HepG2 (cell line): ENCODE data around the gene RAB1B. TPM values are rescaled to one million over a fixed set of nuclear protein-coding genes. Genes with fewer than 3 reads are reported as not detected.

Experiments used
- ASH2L ChIP-seq: fragments of 300-600, 200-600 bp; sonication (generic); IDR thresholded peaks from 2 replicates; pipeline ENCODE4 v1.7.0; 2017; ENCODE audit warnings: low read depth, mild to moderate bottlenecking, moderate library complexity, mixed read lengths, low read length; ENCODE audit not compliant: insufficient read length
- BHLHE40 ChIP-seq: IDR thresholded peaks from 2 replicates; pipeline ENCODE4 v1.6.1; 2011; ENCODE audit warnings: low read length, improper control_type of control experiment
- CBX2 ChIP-seq, 2 experiments: fragments of 200-600 bp in 1 of 2; sonication (generic); formaldehyde crosslinking in 1 of 2; IDR thresholded peaks; 2 replicates each; pipeline versions ENCODE4 v1.7.0 to v1.8.1; 2018 to 2022; ENCODE audit warnings: low read depth in 2 of 2, low read length in 1 of 2, mild to moderate bottlenecking in 1 of 2, missing genetic modification reagents in 1 of 2
- DMAP1 ChIP-seq: IDR thresholded peaks from 2 replicates; pipeline ENCODE4 v1.6.1; 2016
- GLI4 ChIP-seq: sonication (generic); formaldehyde crosslinking; IDR thresholded peaks from 2 replicates; pipeline ENCODE4 v1.5.1; 2020; ENCODE audit warnings: missing genetic modification reagents, mild to moderate bottlenecking, moderate library complexity, borderline replicate concordance
- HOXD1 ChIP-seq: sonication (generic); formaldehyde crosslinking; IDR thresholded peaks from 2 replicates; pipeline ENCODE4 v1.5.0; 2020; ENCODE audit warnings: missing genetic modification reagents
- JUN ChIP-seq: sonication (generic); formaldehyde crosslinking; IDR thresholded peaks from 2 replicates; pipeline ENCODE4 v1.4.0; 2020; ENCODE audit warnings: mild to moderate bottlenecking, missing genetic modification reagents
- KLF11 ChIP-seq: IDR thresholded peaks from 2 replicates; pipeline ENCODE4 v1.6.1; 2016; ENCODE audit warnings: missing compliant biosample characterization
- MLLT10 ChIP-seq: sonication (generic); formaldehyde crosslinking; IDR thresholded peaks from 2 replicates; pipeline ENCODE4 v1.4.0; 2020; ENCODE audit warnings: missing genetic modification reagents
- NBN ChIP-seq: fragments of 450-650 bp; conservative IDR thresholded peaks from 2 replicates; pipeline ENCODE4 v1.6.1; 2017
- NFAT5 ChIP-seq: sonication (generic); formaldehyde crosslinking; IDR thresholded peaks from 2 replicates; pipeline ENCODE4 v1.4.0; 2020; ENCODE audit warnings: missing genetic modification reagents
- NFE2L1 ChIP-seq: sonication (generic); formaldehyde crosslinking; IDR thresholded peaks from 2 replicates; pipeline ENCODE4 v1.4.0; 2020; ENCODE audit warnings: missing genetic modification reagents, mild to moderate bottlenecking, borderline replicate concordance
- NR1H2 ChIP-seq: sonication (generic); formaldehyde crosslinking; IDR thresholded peaks from 2 replicates; pipeline ENCODE4 v1.8.1; 2022; ENCODE audit warnings: low read depth, missing genetic modification reagents, borderline replicate concordance
- ONECUT2 ChIP-seq: sonication (generic); formaldehyde crosslinking; IDR thresholded peaks from 2 replicates; pipeline ENCODE4 v1.4.0; 2020; ENCODE audit warnings: missing genetic modification reagents
- PCBP1 ChIP-seq: fragments of 200-400 bp; formaldehyde crosslinking; IDR thresholded peaks from 2 replicates; pipeline ENCODE4 v1.6.1; 2017; ENCODE audit warnings: mild to moderate bottlenecking, low read depth, low read length, borderline replicate concordance
- POLR2G ChIP-seq: fragments of 200-400 bp; formaldehyde crosslinking; IDR thresholded peaks from 2 replicates; pipeline ENCODE4 v1.6.1; 2018; ENCODE audit warnings: mild to moderate bottlenecking, low read depth, low read length, moderate library complexity
- RAD51 ChIP-seq: fragments of 450-650 bp; IDR thresholded peaks from 2 replicates; pipeline ENCODE4 v1.6.1; 2016; ENCODE audit warnings: borderline replicate concordance
- SCMH1 ChIP-seq: sonication (generic); formaldehyde crosslinking; IDR thresholded peaks from 2 replicates; pipeline ENCODE4 v1.9.0; 2021; ENCODE audit warnings: missing genetic modification reagents, mild to moderate bottlenecking, borderline replicate concordance
- SKI ChIP-seq: fragments of 450-650 bp; IDR thresholded peaks from one replicate; pipeline ENCODE4 v1.6.1; 2018; ENCODE audit warnings: mild to moderate bottlenecking; ENCODE audit not compliant: partially characterized antibody
- SPEN ChIP-seq: sonication (generic); formaldehyde crosslinking; IDR thresholded peaks from 2 replicates; pipeline ENCODE4 v1.5.1; 2020; ENCODE audit warnings: low read depth, mild to moderate bottlenecking, missing genetic modification reagents
- ZC3H13 ChIP-seq: sonication (generic); formaldehyde crosslinking; IDR thresholded peaks from 2 replicates; pipeline ENCODE4 v1.8.1; 2023; ENCODE audit warnings: mild to moderate bottlenecking, missing genetic modification reagents, moderate library complexity
- ZFX ChIP-seq: sonication (generic); formaldehyde crosslinking; IDR thresholded peaks from 2 replicates; pipeline ENCODE4 v1.4.0; 2020; ENCODE audit warnings: mild to moderate bottlenecking, low read depth, missing genetic modification reagents, moderate library complexity
- ZNF530 ChIP-seq: sonication (generic); formaldehyde crosslinking; IDR thresholded peaks from 2 replicates; pipeline ENCODE4 v1.5.0; 2020; ENCODE audit warnings: low read depth, mild to moderate bottlenecking, missing genetic modification reagents
- polyA plus RNA-seq, 8 experiments: library from polyadenylated mRNA; depleted of rRNA in 3 of 8; stranded (reverse) in 7 of 8; unstranded in 1 of 8; fragments of >200 nt; fragmentation: Illumina TruSeq in 4 of 8; extraction: Trizol in 4 of 8; gene quantifications; 2 replicates each; pipeline versions ENCODE4 v1.2.1 to v1.2.3, GENCODE V29; 2011 to 2016; ENCODE audit warnings: low read depth in 4 of 8, missing spikeins in 1 of 8, mixed read lengths in 1 of 8; ENCODE audit not compliant: insufficient read depth in 1 of 8
- total RNA-seq, 5 experiments: library from RNA; depleted of rRNA; stranded (reverse); fragments of >200 nt; fragmentation: Illumina TruSeq; extraction: Trizol; gene quantifications; 2 replicates each; pipeline ENCODE4 v1.2.3, GENCODE V29; 2016; ENCODE audit warnings: low read depth in 1 of 5
- TF ChIP-seq, protein P1 (sequence below): IDR thresholded peaks from 2 replicates; pipeline ENCODE4 v1.6.1; 2012; ENCODE audit warnings: inconsistent platforms
- TF ChIP-seq, protein P2 (sequence below): sonication (generic); formaldehyde crosslinking; IDR thresholded peaks from 2 replicates; pipeline ENCODE4 v1.4.0; 2020; ENCODE audit warnings: missing genetic modification reagents
- TF ChIP-seq, protein P3 (sequence below): sonication (generic); formaldehyde crosslinking; IDR thresholded peaks from 2 replicates; pipeline ENCODE4 v1.4.0; 2020; ENCODE audit warnings: mild to moderate bottlenecking, missing genetic modification reagents

The RAB1B gene
- total and polyA plus RNA-seq, 2 of the 13 experiments (the other 11 are each of a cell fraction or from before 2014, with no cell fraction given) = 77.9 to 87.9 TPM

GRCh38 chr11:66311965-66312548, 43.6 kb downstream of the RAB1B start (continued):
- TF ChIP-seq HOXD1 (CRISPR knock-in tag) (peak; percentile 64; the same call in 1 of the 2 replicates), ZC3H13 (CRISPR knock-in tag) (no peak), CBX2 (IDR thresholded peaks at IDR 0.05; ENCODE audit: low read depth, low read length) (no peak), CBX2 (CRISPR knock-in tag; IDR thresholded peaks at IDR 0.05; ENCODE audit: low read depth) (0 out of 2 replicates have a peak, but pooled peaks have one; percentile 0), JUN (peak; percentile 68; the same call in 1 of the 2 replicates), KLF11 (CRISPR knock-in tag) (no peak), MLLT10 (no peak), SKI (peak; percentile 29), NBN (no peak), ZFX (CRISPR knock-in tag) (peak; percentile 85), ASH2L (peak; percentile 44), SCMH1 (CRISPR knock-in tag) (no peak), ONECUT2 (CRISPR knock-in tag) (no peak), POLR2G (peak; percentile 32), SPEN (CRISPR knock-in tag) (no peak; the same call in none of the 2 replicates), ZNF530 (CRISPR knock-in tag) (no peak), RAD51 (no peak), PCBP1 (no peak), NR1H2 (CRISPR knock-in tag) (no peak), BHLHE40 (no peak), NFE2L1 (CRISPR knock-in tag) (no peak), GLI4 (CRISPR knock-in tag) (no peak), DMAP1 (peak; percentile 68; the same call in 1 of the 2 replicates), NFAT5 (no peak)
- TF ChIP-seq, protein P1, sequence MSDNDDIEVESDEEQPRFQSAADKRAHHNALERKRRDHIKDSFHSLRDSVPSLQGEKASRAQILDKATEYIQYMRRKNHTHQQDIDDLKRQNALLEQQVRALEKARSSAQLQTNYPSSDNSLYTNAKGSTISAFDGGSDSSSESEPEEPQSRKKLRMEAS = peak; percentile 44
- TF ChIP-seq, protein P2, sequence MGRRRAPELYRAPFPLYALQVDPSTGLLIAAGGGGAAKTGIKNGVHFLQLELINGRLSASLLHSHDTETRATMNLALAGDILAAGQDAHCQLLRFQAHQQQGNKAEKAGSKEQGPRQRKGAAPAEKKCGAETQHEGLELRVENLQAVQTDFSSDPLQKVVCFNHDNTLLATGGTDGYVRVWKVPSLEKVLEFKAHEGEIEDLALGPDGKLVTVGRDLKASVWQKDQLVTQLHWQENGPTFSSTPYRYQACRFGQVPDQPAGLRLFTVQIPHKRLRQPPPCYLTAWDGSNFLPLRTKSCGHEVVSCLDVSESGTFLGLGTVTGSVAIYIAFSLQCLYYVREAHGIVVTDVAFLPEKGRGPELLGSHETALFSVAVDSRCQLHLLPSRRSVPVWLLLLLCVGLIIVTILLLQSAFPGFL (CRISPR knock-in tag) = no peak
- TF ChIP-seq, protein P3, sequence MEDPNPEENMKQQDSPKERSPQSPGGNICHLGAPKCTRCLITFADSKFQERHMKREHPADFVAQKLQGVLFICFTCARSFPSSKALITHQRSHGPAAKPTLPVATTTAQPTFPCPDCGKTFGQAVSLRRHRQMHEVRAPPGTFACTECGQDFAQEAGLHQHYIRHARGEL = no peak
